ENCODE data around the gene EXOSC2. TPM values are rescaled to one million over a fixed set of nuclear protein-coding genes. Genes with fewer than 3 reads are reported as not detected.

The EXOSC2 gene, protein sequence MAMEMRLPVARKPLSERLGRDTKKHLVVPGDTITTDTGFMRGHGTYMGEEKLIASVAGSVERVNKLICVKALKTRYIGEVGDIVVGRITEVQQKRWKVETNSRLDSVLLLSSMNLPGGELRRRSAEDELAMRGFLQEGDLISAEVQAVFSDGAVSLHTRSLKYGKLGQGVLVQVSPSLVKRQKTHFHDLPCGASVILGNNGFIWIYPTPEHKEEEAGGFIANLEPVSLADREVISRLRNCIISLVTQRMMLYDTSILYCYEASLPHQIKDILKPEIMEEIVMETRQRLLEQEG
- total RNA-seq, result 35.3 and 37.3 TPM in 2 replicates

DNA sequence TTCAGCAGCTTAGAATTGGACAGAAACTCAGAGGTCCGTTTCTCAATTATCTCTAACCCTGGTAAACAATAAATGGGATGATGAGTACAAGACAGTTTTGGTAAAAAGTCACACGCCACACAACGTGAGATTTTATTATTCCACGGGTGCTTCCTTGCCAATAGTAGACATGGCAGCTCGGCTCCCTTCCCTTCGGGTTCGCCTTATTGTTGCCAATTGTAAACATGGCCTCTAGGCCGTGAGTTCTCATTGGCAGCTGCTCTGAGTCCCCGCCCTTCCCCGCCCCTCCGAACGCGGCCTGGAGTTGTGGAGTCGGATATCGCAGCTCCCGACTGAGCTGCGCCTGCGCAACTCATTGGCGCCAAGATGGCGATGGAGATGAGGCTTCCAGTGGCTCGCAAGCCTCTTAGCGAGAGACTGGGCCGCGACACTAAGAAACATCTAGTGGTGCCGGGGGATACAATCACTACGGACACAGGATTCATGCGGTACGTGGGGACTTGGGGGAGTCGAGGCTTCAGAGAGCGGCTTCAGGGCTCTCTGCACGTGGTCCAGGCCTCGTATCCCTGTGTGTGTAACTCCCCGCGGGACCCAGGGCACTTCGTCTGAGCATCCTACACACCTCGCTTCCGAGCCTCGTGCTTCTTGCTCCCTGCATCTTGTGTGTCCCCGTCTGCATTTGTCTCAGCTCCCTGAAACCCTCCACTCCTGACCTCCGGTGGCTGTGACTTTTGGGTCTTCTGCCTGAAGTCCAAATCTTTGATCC, at the start of gene EXOSC2:
Gene EXOSC2, plus strand, starts transcription at position 355 of the 766 bp plus-strand sequence. Its CDS starts 12 bp downstream, at position 367.

DNA sequence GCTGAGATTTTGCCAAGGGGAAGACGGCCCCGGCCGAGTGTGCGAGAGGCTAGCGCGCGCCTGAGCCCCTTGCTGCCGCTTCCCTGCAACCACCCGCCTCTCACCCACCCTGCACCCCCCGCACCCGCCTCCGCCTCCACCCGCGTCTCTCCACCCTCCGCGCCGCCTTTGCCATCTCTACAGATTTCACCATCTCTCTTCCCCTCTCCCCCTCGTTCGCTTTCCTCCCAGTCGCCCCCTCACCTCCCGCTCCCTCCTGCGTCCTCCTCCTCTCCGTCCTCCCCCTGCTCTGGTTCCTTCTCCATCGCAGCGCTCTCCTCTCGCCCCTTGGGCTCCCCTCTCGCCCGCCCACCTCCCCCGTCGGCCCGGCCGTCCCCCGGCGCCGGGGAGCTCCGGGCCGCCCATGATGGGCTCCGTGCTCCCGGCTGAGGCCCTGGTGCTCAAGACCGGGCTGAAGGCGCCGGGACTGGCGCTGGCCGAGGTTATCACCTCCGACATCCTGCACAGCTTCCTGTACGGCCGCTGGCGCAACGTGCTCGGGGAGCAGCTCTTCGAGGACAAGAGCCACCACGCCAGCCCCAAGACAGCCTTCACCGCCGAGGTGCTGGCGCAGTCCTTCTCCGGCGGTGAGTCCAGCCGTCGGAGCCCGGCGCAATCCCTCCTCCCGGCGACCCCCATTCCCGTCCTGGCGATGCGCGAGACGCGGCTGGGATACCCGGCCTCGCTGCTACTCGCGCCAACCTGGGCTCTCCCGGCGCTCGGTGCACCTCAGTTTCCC, 29.1 kb upstream of the EXOSC2 start, which contains the start of gene PRDM12:
Gene PRDM12, plus strand, starts transcription at position 344 of the 778 bp plus-strand sequence. Its CDS starts 60 bp downstream, at position 404.

Other genes starting within 250 kb of the EXOSC2 start
- gene ASS1, start 248.8 kb upstream of the EXOSC2 start, total RNA-seq, result 276 and 460 TPM in 2 replicates
- 42.4 and 59.4 TPM in 2 replicates for gene FUBP3, start 114.2 kb upstream of the EXOSC2 start, total RNA-seq
- gene PRDM12, start 29.2 kb upstream of the EXOSC2 start, total RNA-seq, result not detected in 2 replicates
- gene ABL1, start 141.5 kb downstream of the EXOSC2 start, total RNA-seq, result 23.2 and 60.7 TPM in 2 replicates
- not detected in 2 replicates for gene QRFP, start 203.0 kb downstream of the EXOSC2 start, total RNA-seq
- gene FIBCD1, start 245.5 kb downstream of the EXOSC2 start, total RNA-seq, result under 0.01 and 0.14 TPM in 2 replicates

Data from nasal cavity respiratory epithelium epithelial cell of viscerocranial mucosa (primary cell).